Measurements from ENCODE around the gene PRKAG2.

The PRKAG2 gene

GRCh38 chr7:151675196-151675920 lies 201.6 kb downstream of the PRKAG2 start:
- no peak for DNase-seq (ENCODE audit: low read depth)

GRCh38 chr7:151674161-151674920 lies 202.6 kb downstream of the PRKAG2 start:
- DNase-seq (ENCODE audit: low read depth) = no peak

- no peak for DNase-seq (ENCODE audit: low read depth)
These were observed 203.7 kb downstream of the PRKAG2 start for GRCh38 chr7:151673216-151673615.

GRCh38 chr7:151672716-151673115 lies 204.2 kb downstream of the PRKAG2 start:
- no peak for DNase-seq (ENCODE audit: low read depth)

- no peak for DNase-seq (ENCODE audit: low read depth)
These were observed 205.4 kb downstream of the PRKAG2 start for GRCh38 chr7:151671514-151671913.

- DNase-seq (ENCODE audit: low read depth) = no peak
These were observed 207.2 kb downstream of the PRKAG2 start for GRCh38 chr7:151669762-151670161.

- DNase-seq (ENCODE audit: low read depth) = no peak
These were observed 210.0 kb downstream of the PRKAG2 start for GRCh38 chr7:151666886-151667285.

GRCh38 chr7:151665368-151665767 lies 211.5 kb downstream of the PRKAG2 start:
- DNase-seq (ENCODE audit: low read depth) = no peak

GRCh38 chr7:151664268-151664667 lies 212.6 kb downstream of the PRKAG2 start:
- DNase-seq (ENCODE audit: low read depth) = no peak

- DNase-seq (ENCODE audit: low read depth) = no peak
These were observed 213.4 kb downstream of the PRKAG2 start for GRCh38 chr7:151663382-151664100.

- DNase-seq (ENCODE audit: low read depth) = no peak
These were observed 214.6 kb downstream of the PRKAG2 start for GRCh38 chr7:151662251-151662826.

- DNase-seq (ENCODE audit: low read depth) = no peak
These were observed 215.3 kb downstream of the PRKAG2 start for GRCh38 chr7:151661587-151661986.

GRCh38 chr7:151660141-151660540 lies 216.8 kb downstream of the PRKAG2 start:
- peak; percentile 25 for DNase-seq (ENCODE audit: low read depth)

GRCh38 chr7:151659219-151659618 lies 217.7 kb downstream of the PRKAG2 start:
- DNase-seq (ENCODE audit: low read depth) = no peak

- DNase-seq (ENCODE audit: low read depth) = no peak
These were observed 218.1 kb downstream of the PRKAG2 start for GRCh38 chr7:151658778-151659177.

GRCh38 chr7:151657173-151657572 lies 219.7 kb downstream of the PRKAG2 start:
- DNase-seq (ENCODE audit: low read depth) = no peak

GRCh38 chr7:151655555-151655954 lies 221.4 kb downstream of the PRKAG2 start:
- no peak for DNase-seq (ENCODE audit: low read depth)

- no peak for DNase-seq (ENCODE audit: low read depth)
These were observed 224.8 kb downstream of the PRKAG2 start for GRCh38 chr7:151652111-151652510.

- DNase-seq (ENCODE audit: low read depth) = no peak
These were observed 226.8 kb downstream of the PRKAG2 start for GRCh38 chr7:151650161-151650560.

GRCh38 chr7:151648429-151648828 lies 228.5 kb downstream of the PRKAG2 start:
- DNase-seq (ENCODE audit: low read depth) = no peak

- DNase-seq (ENCODE audit: low read depth) = no peak
These were observed 229.0 kb downstream of the PRKAG2 start for GRCh38 chr7:151647874-151648273.

- DNase-seq (ENCODE audit: low read depth) = no peak
These were observed 229.9 kb downstream of the PRKAG2 start for GRCh38 chr7:151647006-151647405.

GRCh38 chr7:151645311-151645710 lies 231.6 kb downstream of the PRKAG2 start:
- DNase-seq (ENCODE audit: low read depth) = no peak

Measured in HS-5 (cell line).